GM21390 (cell line): ENCODE results near the gene CCR5AS.
"Not testable (repeated sequence)": the region's sequence is repeated elsewhere in the genome, so short reads cannot be mapped to it uniquely, and the experiment has no call there.

Experiments
- ATAC-seq: cut with Tn5 transposase; IDR thresholded peaks from one replicate; pipeline ENCODE4 v1.9.1; 2021; ENCODE audit not compliant: unreplicated experiment

CCR5AS gene

DNA sequence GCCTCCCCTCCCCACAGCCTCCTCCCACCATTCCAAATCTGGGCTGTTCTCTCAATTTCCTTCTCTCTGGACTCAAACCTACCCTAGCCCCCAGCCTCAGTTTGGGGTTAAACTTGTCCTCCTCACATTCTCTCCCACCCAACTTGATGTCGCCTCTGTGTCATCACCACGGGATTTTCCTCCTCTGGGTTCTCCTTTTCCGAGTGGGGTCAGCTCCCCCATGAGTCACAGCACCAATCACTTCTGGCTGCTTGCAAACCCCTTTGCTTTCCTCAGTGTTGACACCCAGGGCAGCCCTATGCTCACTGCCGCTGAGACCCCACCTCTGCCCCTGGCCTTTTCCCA, 451 bp downstream of the CCR5AS start:
- ATAC-seq = no peak

DNA sequence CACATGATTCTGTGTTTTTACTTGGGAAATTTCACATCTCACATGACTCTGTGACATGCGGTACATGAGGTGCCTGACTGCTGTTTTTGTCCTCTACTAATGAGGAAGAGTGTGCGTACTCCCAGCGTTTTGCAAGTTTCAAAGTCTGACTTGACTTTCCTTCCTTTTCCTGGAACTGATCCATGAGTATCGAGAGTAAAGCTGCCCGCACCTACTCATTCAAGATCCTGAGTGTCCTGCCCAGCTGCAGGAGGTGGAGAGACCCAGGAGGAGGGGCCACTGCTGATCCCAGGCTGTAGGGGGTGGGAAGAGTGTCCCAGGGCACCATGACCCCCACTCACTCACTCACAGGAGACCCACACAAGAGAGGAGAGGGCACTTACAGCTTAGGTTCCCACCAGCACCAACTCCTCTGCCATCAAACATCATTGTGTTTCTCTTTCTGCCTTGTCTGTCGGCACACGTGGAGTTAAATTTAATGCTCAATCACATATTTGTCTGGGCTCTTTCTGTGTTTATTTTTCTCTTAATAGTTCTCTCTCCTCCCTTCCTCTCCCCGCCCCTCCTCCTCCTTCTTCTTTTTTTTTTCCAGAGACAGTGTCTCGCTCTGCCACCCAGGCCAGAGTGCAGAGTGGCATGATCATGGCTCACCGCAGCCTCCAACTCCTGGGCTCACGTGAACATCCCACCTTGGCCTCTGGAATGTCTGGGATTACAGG, 1.4 kb downstream of the CCR5AS start:
- no peak for ATAC-seq

DNA sequence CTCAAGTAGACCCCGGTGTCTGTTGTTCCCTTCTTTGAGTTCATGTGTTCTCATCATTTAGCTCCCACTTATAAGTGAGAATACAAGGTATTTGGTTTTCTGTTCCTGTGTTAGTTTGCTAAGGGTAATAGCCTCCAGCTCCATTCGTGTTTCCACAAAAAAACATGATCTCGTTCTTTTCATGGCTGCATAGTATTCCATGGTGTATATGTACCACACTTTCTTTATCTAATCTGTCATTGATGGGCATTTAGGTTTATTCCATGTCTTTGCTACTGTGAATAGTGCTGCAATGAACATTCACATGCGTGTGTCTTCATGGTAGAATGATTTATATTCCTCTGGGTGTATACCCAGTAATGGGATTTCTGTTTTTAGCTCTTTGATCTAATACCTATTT, 4.0 kb downstream of the CCR5AS start:
- ATAC-seq = not testable (repeated sequence)

DNA sequence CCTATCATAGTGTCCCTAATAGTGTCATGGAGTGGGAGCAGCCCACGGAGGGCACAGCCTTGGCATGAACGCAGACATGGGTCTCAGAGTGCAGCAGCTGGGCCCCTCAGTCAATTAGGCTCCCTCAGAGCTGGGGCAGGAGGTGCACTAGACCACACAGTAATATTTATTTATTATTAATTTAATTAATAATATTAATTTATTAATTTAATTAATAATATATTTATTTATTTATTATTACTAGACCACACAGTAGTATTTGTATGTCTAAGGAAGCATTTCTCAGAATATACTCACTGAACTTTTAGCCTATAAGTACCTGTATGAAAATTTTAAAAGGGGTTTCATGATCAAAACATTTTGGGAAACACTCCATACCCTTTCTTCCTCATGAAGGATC, 5.3 kb downstream of the CCR5AS start:
- ATAC-seq = no peak

DNA sequence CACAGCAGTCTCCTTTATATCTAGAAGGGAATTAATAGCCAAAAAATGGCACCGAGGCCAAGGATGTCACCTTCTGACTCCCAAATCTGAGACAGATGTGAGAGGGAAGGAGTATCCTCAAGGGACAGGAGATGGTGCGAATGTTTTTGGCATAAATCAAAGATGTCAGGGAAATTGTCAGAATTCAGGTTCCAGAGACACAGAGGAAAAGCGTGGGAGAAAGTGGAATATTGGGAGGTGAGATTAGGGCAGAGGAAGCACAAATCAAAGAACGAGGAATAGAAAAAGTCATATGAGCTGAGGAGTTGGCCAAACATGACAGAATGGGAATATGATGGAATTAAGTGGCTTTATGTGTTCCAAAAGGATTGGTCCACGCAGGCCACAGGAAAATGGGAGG, 6.0 kb downstream of the CCR5AS start:
- ATAC-seq = no peak

DNA sequence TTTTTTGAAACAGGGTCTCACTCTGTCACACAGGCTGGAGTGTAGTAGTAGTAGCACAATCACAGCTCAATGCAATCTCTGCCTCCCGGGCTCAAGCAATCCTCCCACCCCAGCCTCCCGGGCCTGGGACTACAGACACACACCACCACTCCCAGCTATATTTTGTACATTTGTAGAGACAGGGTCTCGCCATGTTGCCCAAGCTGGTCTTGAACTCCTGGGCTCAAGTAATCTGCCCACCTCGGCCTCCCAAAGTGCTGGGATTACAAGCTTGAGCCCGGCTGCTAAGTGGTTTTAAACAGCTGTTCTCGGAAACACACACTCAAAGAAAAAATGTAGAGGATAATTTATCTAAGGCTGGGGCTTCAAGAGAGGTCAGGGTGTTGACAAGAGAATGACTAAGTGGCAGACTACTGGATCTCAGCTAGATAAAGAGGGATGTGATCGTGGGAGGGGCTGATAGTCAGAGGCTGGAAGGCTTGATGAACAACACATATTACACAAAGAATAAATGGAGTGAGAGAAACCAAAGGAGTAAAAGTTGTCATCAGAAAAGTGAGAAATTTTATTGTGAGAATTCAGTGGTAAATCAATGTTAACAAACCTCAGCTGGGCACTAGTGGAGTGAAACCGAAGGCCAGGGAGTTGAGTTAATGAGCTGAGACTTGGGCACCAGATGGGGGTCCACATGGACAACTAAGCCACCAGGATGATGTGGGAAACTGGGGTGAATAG, 6.7 kb downstream of the CCR5AS start:
- ATAC-seq = no peak

DNA sequence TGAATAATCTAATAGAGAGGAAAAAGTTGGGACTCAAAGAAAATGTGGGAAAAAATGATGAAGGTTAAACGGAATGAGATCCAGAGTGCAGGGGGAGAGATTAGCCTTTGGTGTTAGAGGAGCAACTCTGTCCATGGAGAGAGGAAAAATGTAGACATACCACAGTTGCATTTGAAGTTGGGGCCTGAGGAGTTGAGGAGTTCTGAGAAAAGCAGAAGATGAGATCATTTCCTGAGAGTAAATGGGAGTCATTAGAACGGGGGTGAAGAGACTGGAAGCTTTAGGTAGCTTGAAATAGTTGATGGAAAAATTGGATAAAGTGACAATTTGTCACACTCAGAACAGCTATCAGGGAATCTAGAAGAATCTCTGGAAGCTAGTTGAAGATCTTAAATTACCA, 7.3 kb downstream of the CCR5AS start:
- ATAC-seq = no peak

DNA sequence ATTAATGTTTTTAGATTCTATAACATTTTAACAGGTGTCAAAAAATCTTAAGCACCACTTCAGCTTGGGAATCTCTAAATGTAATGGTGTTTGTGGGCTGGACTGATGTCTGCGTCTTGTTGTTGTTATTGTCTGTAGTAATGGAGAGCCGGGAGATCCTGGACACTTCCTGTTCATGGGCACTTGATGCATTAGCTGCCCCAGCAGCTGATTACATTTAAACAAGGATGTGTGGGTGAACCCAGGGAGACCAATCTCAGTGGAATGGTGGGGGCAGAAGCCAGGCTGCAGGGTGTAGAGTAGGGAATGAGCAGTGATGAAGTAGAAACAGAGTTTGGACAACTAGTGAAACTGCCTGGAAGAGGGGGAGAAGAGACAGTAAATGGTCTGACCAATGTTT, 7.8 kb downstream of the CCR5AS start:
- ATAC-seq = no peak

DNA sequence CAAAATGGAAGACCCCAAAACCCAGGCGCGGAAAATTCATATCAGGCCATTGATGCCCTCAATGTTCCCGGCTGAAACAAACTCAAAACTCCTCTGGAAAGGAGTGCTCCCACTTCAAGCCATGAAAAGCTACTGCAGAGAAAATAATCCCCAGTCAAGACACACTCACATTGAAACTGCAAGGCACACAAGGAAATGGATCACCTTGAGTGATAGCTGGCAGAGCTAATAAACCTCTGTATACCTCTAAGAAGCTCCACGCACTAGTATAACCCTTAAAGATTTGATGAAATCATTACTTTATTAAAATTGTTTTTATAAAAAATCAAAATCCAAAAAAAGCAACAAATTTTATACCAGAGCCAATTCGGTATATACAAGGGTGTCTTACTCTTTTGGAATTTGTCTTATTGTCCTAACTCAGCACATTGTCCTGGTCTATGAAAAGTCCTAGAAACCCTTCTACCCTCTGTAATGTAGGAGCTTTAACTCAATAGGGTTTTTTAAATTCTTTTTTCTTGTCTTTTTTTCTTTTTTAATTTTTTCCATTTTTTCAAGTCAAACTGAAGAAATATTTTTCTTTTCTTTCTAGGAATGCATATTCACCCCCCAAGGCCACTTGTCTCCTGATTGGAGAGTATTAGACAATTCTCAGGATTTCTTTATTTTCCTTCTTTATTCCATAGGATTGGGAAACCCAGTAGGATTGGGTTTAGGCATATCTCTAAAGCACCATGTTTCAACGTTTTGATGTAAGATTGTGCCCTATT, 8.5 kb downstream of the CCR5AS start:
- ATAC-seq = no peak

DNA sequence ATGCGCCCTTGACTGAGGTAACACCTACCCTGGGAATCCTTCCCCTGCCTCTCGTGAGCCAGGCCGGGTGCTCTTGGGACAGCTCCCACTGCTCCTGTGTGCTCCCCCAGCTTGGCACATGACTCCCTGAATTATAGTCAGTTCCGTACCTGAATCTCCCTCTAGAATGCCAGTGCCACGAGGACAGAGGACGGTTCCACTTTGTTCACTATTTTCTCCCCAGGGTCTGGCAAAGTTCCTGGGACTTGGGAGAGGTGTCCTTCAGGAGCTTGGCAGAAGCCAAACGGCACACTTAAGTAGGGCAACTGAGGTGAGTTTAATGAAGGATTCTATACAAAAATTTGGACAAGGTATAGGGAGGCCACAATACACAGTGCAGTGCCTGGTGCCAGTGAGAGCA, 9.8 kb downstream of the CCR5AS start:
- no peak for ATAC-seq

DNA sequence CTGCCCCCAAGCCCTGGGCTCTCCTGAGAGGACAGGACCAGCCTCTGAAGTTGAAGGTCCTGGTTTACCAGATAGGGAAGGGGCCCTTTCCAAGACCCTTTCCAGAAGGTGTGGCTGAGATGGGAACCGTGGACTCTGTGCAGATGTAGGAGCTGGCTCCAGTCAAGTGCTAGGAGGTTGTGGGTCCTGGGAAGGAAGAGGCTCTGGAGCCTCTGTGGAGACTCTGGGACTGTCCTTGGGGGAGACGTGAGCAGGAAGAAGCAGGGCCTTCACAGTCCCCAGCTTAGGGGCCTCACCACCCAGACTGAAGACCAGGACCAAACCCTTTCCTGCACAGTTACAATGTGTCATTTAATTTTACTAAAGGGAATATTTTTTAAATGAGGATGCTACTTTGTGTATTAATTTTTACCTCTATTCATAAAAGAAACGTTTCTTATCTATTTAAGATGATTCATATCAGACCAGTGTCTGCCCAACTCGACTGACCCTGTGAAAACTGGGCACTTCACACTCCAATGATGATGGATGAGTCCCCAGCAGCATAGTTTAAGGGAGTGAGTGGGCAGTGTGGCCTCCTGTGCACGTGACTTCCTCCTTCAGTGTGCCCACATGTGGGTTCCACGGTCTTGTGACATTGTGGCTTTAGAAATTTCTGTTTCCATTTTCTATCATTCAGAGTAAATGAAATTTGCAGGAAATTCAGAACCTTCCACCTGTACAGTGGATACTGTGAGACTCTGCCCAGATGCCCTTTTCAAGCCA, 10.9 kb downstream of the CCR5AS start:
- no peak for ATAC-seq

DNA sequence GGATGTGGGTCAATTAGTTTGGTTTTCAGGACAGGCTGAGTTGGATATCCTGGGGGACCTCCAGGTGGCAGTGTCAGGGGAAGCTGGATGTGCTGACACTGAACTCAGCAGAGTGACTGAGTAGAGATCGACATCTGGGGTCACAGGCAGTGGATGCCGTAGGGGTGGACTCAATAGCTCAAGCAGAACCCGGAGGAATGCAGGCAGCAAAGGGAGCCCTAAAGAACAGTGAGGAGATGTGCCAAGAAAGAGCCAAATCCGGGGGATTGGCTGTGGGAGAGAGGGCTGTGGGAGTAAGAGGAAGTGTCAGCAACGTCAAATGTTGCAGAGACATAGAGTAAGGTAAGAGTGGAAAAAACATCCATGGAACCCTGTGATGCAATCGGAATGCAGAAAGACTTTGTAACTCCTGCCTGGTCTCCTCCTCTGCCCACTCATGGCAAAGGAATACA, 11.6 kb downstream of the CCR5AS start:
- ATAC-seq = no peak

DNA sequence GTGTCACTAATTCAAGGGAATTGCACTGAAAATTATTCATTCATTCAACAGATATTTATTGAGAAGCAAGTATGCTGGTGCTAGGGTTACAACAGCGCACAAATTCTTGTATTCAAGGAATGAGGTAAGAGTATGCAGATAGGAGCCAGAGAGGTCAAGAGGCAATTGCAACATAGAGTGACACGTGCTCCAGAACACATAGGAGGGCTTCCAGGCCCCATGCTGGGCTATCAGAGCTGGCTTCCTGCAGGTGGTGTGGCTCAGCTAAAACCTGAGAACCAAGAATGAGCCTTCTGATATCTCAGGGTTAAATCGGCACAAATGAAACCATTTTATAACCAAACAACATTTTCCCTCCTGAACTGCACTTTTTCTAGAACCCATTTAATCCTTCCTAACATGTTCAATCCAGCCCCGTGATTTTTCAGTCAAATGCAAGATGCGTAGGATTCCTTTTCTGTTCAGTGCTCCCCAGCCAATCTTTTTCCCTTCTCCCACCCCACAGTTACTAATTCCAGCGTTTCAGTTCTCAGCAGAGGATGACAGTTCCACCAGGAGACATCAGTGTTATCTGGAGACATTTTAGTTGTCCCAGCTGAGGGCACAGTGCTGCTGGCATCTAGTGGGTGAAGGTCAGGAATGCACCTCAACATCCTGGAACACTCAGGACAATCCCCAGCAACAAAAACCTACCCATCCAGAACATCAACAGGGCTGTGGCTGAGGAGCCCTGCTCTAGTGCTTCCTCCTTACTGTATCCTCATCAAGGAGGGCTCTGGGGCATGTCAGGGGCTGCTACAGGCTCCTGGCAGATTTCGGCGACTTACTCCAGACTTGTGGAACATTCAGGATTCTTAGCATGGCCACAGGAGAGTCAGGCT, 13.1 kb downstream of the CCR5AS start:
- no peak for ATAC-seq

DNA sequence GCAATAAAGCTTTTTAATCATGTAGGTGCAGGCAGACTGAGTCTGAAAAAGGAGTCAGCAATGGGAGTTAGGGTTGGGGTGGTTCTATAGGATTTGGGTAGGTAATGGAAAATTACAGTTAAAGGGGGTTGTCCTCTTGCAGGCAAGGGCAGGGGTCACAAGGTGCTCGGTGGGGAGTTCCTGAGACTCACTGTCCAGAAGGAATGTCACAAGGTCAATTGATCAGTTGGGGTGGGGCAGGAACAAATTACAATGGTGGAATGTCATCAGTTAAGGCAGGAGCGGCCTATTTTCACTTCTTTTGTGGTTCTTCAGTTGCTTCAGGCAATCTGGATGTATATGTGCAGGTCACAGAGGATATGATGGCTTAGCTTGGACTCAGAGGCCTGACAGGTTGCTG, 13.9 kb downstream of the CCR5AS start:
- ATAC-seq = no peak

DNA sequence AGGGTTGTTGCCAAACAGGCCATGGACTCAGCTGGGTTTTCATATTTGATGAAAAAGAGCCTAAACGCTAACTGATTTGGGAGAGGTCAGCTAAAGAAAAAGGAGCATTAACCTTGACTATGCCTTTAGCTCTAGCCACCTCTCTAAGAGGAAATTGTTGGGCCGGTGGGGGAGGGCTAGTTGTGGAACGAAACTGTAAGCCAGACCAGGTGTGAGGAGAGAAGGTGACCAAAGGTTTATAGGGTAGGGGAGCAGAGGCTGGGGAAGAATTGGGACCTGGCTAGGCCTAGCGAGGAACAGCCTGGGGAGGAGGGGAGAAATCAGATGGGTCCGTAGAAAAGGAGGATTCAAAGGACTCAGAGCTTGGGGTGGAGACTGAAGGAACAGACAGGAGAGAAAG, 15.3 kb downstream of the CCR5AS start:
- ATAC-seq = not testable (repeated sequence)

DNA sequence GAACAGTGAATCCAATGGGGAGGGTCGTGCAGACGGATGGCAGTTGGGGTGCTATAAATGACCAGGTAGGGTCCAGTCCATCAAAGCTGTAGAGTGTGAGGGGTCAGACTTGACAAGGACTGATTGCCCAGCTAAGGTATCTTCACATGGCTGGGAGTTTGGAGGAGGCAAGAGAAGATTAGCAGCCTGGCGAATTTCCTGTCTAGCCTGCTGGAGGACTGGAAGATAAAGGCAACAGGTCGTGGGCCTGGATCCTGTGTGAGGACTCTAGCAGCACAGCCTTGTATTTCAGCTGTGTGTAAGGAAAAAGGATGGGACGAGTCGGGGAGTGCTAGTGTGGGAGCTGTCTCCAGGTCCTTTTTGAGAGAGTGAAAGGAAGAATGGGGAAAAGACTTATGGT, 17.6 kb downstream of the CCR5AS start:
- no peak for ATAC-seq

DNA sequence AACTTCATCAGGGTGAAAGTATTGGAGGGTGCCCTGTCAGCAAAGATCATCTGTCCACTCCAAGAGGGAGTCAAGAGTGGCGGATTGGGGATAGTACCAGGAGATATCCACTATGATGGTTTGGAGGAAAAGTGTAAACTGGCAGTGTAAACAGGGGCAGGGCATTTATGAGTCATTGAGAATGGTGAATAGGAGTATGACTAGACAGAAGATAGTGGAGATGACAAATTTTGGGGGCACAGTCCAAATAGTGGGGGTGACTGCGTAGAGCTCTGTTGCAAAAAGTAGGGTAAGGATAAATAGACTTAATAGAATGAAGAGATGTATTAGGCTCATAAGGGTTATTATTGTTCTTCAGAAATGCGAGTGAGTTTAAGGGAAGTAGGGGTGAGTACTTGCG, 18.0 kb downstream of the CCR5AS start:
- ATAC-seq = not testable (repeated sequence)

DNA sequence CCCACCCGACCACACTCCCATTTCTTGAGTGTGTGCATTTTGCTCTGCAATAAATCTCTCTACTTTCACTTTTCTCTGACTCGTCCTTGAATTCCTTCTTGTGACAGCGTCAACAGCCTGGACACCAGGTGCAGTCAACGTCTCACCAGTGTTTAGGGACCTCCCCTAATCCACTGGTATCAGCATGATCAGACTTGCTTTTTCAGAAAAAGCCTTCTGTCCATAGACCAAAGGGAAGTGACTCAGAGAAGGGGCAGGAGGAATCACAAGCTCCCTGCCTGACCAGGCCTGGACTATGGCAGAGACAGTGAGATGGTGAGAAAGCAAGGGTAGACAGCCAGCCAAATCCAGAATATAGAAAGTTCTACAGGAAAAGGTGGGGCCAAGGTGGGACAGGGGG, 20.7 kb downstream of the CCR5AS start:
- no peak for ATAC-seq

DNA sequence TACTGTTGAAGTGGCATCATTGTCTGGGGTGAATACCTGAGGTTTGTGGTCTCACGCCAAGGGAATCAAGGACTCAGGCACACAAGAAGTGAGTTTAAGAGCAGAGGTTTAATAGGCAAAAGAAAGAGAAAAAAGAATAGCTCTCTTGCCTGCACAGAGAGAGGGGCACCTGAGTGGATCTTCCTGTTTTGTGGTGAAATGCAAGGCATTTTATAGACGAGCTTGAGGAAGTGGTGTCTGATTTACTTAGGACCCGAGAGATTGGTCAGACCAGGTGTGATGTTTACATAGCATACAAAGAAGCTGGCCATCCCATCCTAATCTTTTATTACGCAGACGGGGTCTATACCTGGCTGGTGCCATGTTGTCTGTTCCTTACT, 22.9 kb downstream of the CCR5AS start:
- ATAC-seq = no peak

DNA sequence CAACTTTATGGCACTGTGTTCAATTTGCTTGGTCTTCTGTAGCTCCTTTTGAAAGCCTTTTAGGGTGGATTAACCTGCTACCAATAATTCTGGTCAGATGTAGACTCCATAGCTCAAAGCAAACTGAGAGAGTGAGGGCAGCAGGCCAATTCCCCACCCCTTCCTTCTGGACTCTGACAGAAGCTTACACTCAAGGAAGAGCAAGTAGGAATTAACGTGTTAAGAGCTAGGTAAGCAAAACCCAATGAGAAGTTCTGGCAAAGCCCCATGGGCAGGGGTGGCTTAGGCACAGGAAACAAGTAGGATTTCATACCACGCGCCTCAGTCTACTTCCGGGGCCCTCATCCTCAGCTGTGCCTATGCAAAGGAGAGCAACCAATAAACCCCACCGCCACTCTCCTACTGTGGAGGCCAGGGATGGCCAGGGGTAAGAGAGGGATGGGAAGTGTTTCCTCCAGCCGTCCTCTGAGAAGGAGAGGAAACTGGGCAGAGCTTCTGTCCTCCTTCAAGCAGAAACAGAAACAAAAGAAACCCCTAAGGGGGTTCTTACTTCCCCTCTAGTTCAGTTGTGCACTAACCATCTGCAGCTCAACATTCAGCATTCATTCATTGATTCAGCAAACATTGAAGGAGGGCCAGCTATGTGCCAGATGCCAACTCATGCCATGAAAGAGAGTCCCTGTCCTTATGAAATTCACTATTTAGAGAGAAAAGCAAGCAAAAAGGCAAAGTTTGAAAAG, 23.5 kb downstream of the CCR5AS start:
- no peak for ATAC-seq
